Uterus (tissue), 2 donors: Measurements from ENCODE around the gene TNS4.

Experiments used
- CTCF ChIP-seq, 4 experiments: fragments of 200-600 bp in 2 of 4; fragments of 450-650 bp in 2 of 4; sonication (generic) in 2 of 4; IDR thresholded peaks; one replicate each; pipeline ENCODE4 v1.5.1; 2016 to 2019; ENCODE audit warnings: antibody characterized with exemption in 4 of 4, mild to moderate bottlenecking in 2 of 4, moderate library complexity in 1 of 4
- POLR2A ChIP-seq, 2 donors: fragments of 450-650 bp; IDR thresholded peaks; one replicate each; pipeline ENCODE4 v1.6.1; 2016; ENCODE audit warnings: antibody characterized with exemption in 2 of 2, mild to moderate bottlenecking in 1 of 2, moderate library complexity in 1 of 2

DNA sequence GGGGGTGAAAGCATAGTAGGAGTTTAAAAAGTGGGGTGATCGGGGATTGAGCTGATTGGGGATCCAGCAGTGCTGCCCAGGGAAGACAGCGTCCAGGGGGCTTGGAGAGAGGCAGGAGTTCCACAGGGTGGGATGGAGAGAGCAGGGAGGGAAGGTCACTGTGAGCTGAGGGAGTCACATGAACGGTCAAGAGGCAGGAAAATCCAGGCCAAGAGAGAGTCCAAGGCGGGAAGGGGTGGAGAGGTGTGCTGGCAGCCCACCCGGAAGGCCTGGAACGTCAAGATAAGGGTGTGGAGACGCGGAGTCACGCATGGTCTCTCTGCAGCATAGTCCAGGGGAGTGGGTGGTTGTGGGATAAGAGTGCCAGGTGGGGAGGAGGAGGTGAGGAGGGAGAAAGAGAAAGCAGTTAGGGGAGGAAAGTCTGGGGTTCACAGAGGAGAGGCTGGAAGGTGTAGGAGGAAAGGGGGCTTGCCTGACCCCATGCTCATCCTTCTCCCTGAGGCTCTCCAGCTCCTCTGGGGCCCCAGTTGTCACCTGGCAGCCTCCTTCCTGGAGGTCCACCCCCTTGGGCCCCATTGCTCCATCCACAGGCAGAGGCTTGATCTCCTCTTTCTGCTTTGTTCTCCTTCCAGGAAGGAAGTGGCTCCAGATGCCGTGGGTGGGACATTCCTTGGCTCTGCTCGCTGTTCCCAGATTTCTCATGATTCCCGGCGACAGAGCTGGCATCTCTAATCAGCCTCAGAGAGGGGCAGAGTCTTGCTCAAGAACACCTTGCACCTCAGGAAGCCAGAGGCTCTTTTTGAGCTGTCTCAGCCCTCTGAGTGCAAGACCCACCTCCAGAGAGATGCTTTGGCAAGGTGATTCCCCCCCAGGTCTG, 35.1 kb upstream of the TNS4 start:
- TF ChIP-seq POLR2A (IDR thresholded peaks at IDR 0.05): no peak
- no peak for TF ChIP-seq CTCF (IDR thresholded peaks at IDR 0.05)
